ENCODE results near the gene IRX1.

Gene IRX1

DNA sequence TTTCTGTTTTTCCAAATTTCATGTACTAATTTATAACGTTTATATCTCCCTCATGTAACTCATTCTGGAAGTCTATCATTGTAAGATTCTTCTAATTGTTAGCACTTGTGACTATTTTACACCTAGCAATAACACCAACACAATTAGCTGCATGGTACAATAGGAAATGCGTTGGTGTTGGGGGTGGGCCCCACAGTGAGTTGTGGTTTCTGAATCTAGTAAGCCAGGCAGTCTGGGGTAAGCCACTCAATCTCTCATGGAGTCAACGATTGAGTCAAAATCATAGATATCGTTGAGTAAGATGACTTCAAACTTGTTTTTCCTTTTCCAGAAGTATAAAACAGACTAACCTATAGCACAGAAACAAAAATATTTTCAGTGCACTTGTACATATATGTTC, 30.0 kb downstream of the IRX1 start:
- no peak for DNase-seq (ENCODE audit: low read depth)
- no peak overlapping the region for H3K4me3 ChIP-seq (ENCODE audit: low read depth, low read length)
- TF ChIP-seq, protein P1, sequence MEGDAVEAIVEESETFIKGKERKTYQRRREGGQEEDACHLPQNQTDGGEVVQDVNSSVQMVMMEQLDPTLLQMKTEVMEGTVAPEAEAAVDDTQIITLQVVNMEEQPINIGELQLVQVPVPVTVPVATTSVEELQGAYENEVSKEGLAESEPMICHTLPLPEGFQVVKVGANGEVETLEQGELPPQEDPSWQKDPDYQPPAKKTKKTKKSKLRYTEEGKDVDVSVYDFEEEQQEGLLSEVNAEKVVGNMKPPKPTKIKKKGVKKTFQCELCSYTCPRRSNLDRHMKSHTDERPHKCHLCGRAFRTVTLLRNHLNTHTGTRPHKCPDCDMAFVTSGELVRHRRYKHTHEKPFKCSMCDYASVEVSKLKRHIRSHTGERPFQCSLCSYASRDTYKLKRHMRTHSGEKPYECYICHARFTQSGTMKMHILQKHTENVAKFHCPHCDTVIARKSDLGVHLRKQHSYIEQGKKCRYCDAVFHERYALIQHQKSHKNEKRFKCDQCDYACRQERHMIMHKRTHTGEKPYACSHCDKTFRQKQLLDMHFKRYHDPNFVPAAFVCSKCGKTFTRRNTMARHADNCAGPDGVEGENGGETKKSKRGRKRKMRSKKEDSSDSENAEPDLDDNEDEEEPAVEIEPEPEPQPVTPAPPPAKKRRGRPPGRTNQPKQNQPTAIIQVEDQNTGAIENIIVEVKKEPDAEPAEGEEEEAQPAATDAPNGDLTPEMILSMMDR (conservative IDR thresholded peaks at IDR 0.05; ENCODE audit: low read depth, low read length) = no peak

GRCh38 chr5:3634061-3634460, 38.4 kb downstream of the IRX1 start:
- TF ChIP-seq, protein P1 (conservative IDR thresholded peaks at IDR 0.05; ENCODE audit: low read depth, low read length) = no peak
- DNase-seq (ENCODE audit: low read depth) = no peak
- no peak overlapping the region for H3K4me3 ChIP-seq (ENCODE audit: low read depth, low read length)

GRCh38 chr5:3639175-3639574, 43.5 kb downstream of the IRX1 start:
- H3K4me3 ChIP-seq (ENCODE audit: low read depth, low read length) = no peak overlapping the region
- TF ChIP-seq, protein P1 (conservative IDR thresholded peaks at IDR 0.05; ENCODE audit: low read depth, low read length) = no peak
- DNase-seq (ENCODE audit: low read depth) = no peak

GRCh38 chr5:3642231-3642630, 46.6 kb downstream of the IRX1 start:
- no peak for DNase-seq (ENCODE audit: low read depth)
- H3K4me3 ChIP-seq (ENCODE audit: low read depth, low read length) = no peak overlapping the region
- TF ChIP-seq, protein P1 (conservative IDR thresholded peaks at IDR 0.05; ENCODE audit: low read depth, low read length) = no peak

- DNase-seq (ENCODE audit: low read depth) = no peak
- TF ChIP-seq, protein P1 (conservative IDR thresholded peaks at IDR 0.05; ENCODE audit: low read depth, low read length) = no peak
- H3K4me3 ChIP-seq (ENCODE audit: low read depth, low read length) = no peak overlapping the region
Observed at GRCh38 chr5:3650320-3650719, 54.7 kb downstream of the IRX1 start.

DNA sequence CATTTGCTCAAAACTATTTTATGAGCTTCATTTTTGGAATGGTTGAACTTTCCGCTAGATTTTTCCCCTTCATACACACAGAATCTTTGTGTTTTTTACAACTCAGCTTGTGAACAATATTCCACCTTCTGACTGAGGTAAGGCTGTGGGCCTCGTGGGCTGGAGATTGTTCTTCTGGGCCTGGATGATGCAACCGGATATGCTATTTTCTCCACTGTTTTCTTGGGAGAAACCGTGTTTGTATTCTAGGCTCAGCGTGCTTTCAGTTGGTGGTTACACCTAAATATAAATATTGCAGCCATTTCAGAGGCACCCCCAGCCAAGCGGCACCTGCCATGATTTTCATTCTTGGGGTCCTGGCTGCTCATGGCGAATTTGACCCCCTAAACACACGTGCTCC, 55.2 kb downstream of the IRX1 start:
- TF ChIP-seq, protein P1 (conservative IDR thresholded peaks at IDR 0.05; ENCODE audit: low read depth, low read length) = no peak
- no peak for DNase-seq (ENCODE audit: low read depth)
- no peak overlapping the region for H3K4me3 ChIP-seq (ENCODE audit: low read depth, low read length)
